Uterus (tissue), 4 donors: ENCODE data around the gene TMEM120B. TPM values are rescaled to one million over a fixed set of nuclear protein-coding genes. Genes with fewer than 3 reads are reported as not detected.
"Not testable (repeated sequence)": the region's sequence is repeated elsewhere in the genome, so short reads cannot be mapped to it uniquely, and the experiment has no call there.

Experiments used
- DNase-seq, 2 donors: peaks; one replicate each; pipeline ENCODE4 v3.0.0-alpha.2; 2019 to 2020
- H3K27ac ChIP-seq, 2 donors: fragments of 200-600 bp; sonication (generic); 1 replicate in 1 of 2; 2 replicates in 1 of 2; pipeline ENCODE4 v1.5.1; 2016 to 2018
- H3K27me3 ChIP-seq, 2 donors: fragments of 200-600 bp; sonication (generic); one replicate each; pipeline ENCODE4 v1.5.1; 2018 to 2019; ENCODE audit warnings: control low read depth in 1 of 2
- H3K36me3 ChIP-seq, 2 donors: fragments of 200-600 bp; sonication (generic); one replicate each; pipeline ENCODE4 v1.5.1; 2019; ENCODE audit warnings: control low read depth in 1 of 2
- H3K4me1 ChIP-seq, 2 donors: fragments of 200-600 bp; sonication (generic); one replicate each; pipeline ENCODE4 v1.5.1; 2018 to 2019; ENCODE audit warnings: control low read depth in 1 of 2
- H3K4me3 ChIP-seq, 2 donors: fragments of 200-600 bp; sonication (generic); 1 replicate in 1 of 2; 2 replicates in 1 of 2; pipeline ENCODE4 v1.5.1; 2018 to 2019; ENCODE audit warnings: mild to moderate bottlenecking in 1 of 2
- H3K9me3 ChIP-seq, 2 donors: fragments of 200-600 bp; sonication (generic); one replicate each; pipeline ENCODE4 v1.5.1; 2019; ENCODE audit warnings: control low read depth in 1 of 2
- CTCF ChIP-seq, 4 experiments: fragments of 200-600 bp in 2 of 4; fragments of 450-650 bp in 2 of 4; sonication (generic) in 2 of 4; IDR thresholded peaks; one replicate each; pipeline ENCODE4 v1.5.1; 2016 to 2019; ENCODE audit warnings: antibody characterized with exemption in 4 of 4, mild to moderate bottlenecking in 2 of 4, moderate library complexity in 1 of 4
- POLR2A ChIP-seq, 2 donors: fragments of 450-650 bp; IDR thresholded peaks; one replicate each; pipeline ENCODE4 v1.6.1; 2016; ENCODE audit warnings: antibody characterized with exemption in 2 of 2, mild to moderate bottlenecking in 1 of 2, moderate library complexity in 1 of 2
- intact Hi-C: fragments of 100-400 bp; cut with DNase I; formaldehyde crosslinking; loops from one replicate; pipeline ENCODE4 v1.15.1; 2023; ENCODE audit warnings: low total_unique reads
- total RNA-seq, 4 donors: library from RNA; depleted of rRNA in 3 of 4; stranded (reverse); fragments of >200 nt in 3 of 4; gene quantifications; one replicate each; pipeline versions ENCODE4 v1.1.0 to v1.2.4, GENCODE V29; 2014 to 2023
- donor health status: DM: yes; HTN: yes; CAD: no.

TMEM120B gene
- total RNA-seq, 4 donors from 2014 or later, result 1.0 to 35.2 (median 19.6) TPM

GRCh38 chr12:121701667-121702277 lies 10.8 kb upstream of the TMEM120B start:
- Histone ChIP-seq H3K36me3 (no peaks in the 10 kb centered on the region), H3K9me3 (no peaks in the 10 kb centered on the region), H3K4me3 (no peak overlapping the region), H3K4me1 (no peaks in the 10 kb centered on the region), H3K27me3 (no peaks in the 10 kb centered on the region), H3K27ac (no peak overlapping the region)
- no peak for DNase-seq
- TF ChIP-seq POLR2A (IDR thresholded peaks at IDR 0.05) (no peak), CTCF (IDR thresholded peaks at IDR 0.05) (no peak)
- intact Hi-C loops, result no loop called here

- H3K9me3 ChIP-seq, result no peaks in the 10 kb centered on the region
- H3K27me3 ChIP-seq, result no peaks in the 10 kb centered on the region
- H3K27ac ChIP-seq, result no peak overlapping the region
- no peak overlapping the region for H3K4me3 ChIP-seq
- no peaks in the 10 kb centered on the region for H3K36me3 ChIP-seq
- no peak for DNase-seq
- intact Hi-C loops, result no loop called here
- H3K4me1 ChIP-seq, result no peaks in the 10 kb centered on the region
- TF ChIP-seq CTCF (IDR thresholded peaks at IDR 0.05), result no peak
- no peak for TF ChIP-seq POLR2A (IDR thresholded peaks at IDR 0.05)
Observed at GRCh38 chr12:121702944-121703343, 9.6 kb upstream of the TMEM120B start.

GRCh38 chr12:121705514-121705913 lies 7.0 kb upstream of the TMEM120B start:
- intact Hi-C loops, result no loop called here
- Histone ChIP-seq H3K27me3 (no peaks in the 10 kb centered on the region), H3K4me3 (no peak overlapping the region), H3K36me3 (no peaks in the 10 kb centered on the region), H3K9me3 (no peaks in the 10 kb centered on the region), H3K4me1 (no peaks in the 10 kb centered on the region), H3K27ac (no peak overlapping the region)
- no peak for DNase-seq
- TF ChIP-seq CTCF (IDR thresholded peaks at IDR 0.05) (no peak), POLR2A (IDR thresholded peaks at IDR 0.05) (no peak)

- no peak for TF ChIP-seq POLR2A (IDR thresholded peaks at IDR 0.05)
- TF ChIP-seq CTCF (IDR thresholded peaks at IDR 0.05), result no peak
- Histone ChIP-seq H3K9me3 (no peaks in the 10 kb centered on the region), H3K4me1 (peaks cover 0 to 4% of the 10 kb centered on the region in 2 donors), H3K27ac (no peak overlapping the region), H3K4me3 (no peak overlapping the region), H3K36me3 (no peaks in the 10 kb centered on the region), H3K27me3 (no peaks in the 10 kb centered on the region)
- DNase-seq, result no peak
- intact Hi-C loops, result no loop called here
Observed at GRCh38 chr12:121708313-121709063, 4.1 kb upstream of the TMEM120B start.

GRCh38 chr12:121709064-121709424 lies 3.5 kb upstream of the TMEM120B start:
- intact Hi-C loops, H3K36me3 ChIP-seq, DNase-seq, H3K4me1 ChIP-seq, H3K9me3 ChIP-seq, H3K4me3 ChIP-seq, H3K27ac ChIP-seq, H3K27me3 ChIP-seq: not testable (repeated sequence)
